HG03097 (cell line): Measurements from ENCODE around the gene IL34.

Source experiments
- ATAC-seq: cut with Tn5 transposase; IDR thresholded peaks from one replicate; pipeline ENCODE4 v1.9.1; 2021; ENCODE audit not compliant: unreplicated experiment, low FRiP score

IL34 gene

GRCh38 chr16:70675851-70676513 is 29.6 kb downstream of the IL34 start:
- no peak for ATAC-seq

- no peak for ATAC-seq
Observed at GRCh38 chr16:70676675-70677498, 30.5 kb downstream of the IL34 start.

GRCh38 chr16:70677499-70678120 is 31.3 kb downstream of the IL34 start:
- no peak for ATAC-seq

- ATAC-seq = no peak
Observed at GRCh38 chr16:70678121-70678897, 31.9 kb downstream of the IL34 start.

- no peak for ATAC-seq
Observed at GRCh38 chr16:70678898-70679670, 32.7 kb downstream of the IL34 start.

GRCh38 chr16:70679671-70680494 is 33.5 kb downstream of the IL34 start:
- no peak for ATAC-seq

GRCh38 chr16:70680495-70681381 is 34.4 kb downstream of the IL34 start:
- ATAC-seq = no peak

- no peak for ATAC-seq
Observed at GRCh38 chr16:70681382-70682238, 35.3 kb downstream of the IL34 start.

GRCh38 chr16:70682239-70683145 is 36.1 kb downstream of the IL34 start:
- ATAC-seq = no peak

GRCh38 chr16:70683146-70683944 is 37.0 kb downstream of the IL34 start:
- ATAC-seq = no peak

- no peak for ATAC-seq
Observed at GRCh38 chr16:70684146-70685060, 38.0 kb downstream of the IL34 start.

- no peak for ATAC-seq
Observed at GRCh38 chr16:70685061-70685937, 38.9 kb downstream of the IL34 start.

- ATAC-seq = no peak
Observed at GRCh38 chr16:70685938-70686375, 39.6 kb downstream of the IL34 start, which contains the start of gene MTSS2. MTSS2 (minus strand) TSS chr16:70686053; CDS start chr16:70685791, 262 bp downstream.
